HG03039 (cell line): Measurements from ENCODE around the gene CADPS2.

Source experiments
- ATAC-seq: cut with Tn5 transposase; IDR thresholded peaks from one replicate; pipeline ENCODE4 v1.9.1; 2021; ENCODE audit warnings: mild to moderate bottlenecking, moderate library complexity; ENCODE audit not compliant: unreplicated experiment

The CADPS2 gene

DNA sequence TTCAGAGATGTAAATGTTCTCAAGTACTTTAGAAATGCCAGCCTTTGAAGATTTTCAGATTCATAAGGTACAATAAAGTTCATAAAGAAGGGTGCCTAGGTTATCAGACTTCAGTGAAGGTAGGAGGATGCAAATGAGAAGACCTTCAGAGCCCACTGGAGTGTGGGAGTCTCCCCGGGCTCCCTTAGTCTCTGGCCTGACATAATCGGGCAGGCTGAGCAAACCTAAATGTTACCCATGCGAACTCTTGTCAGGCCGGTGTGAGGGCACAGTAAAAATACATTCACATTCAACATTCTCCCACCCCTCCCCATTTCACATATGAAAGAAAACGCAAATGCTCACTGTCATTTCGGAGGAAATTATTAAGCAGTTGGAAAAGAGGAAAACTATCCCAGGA is 479.1 kb downstream of the CADPS2 start:
- ATAC-seq: no peak

DNA sequence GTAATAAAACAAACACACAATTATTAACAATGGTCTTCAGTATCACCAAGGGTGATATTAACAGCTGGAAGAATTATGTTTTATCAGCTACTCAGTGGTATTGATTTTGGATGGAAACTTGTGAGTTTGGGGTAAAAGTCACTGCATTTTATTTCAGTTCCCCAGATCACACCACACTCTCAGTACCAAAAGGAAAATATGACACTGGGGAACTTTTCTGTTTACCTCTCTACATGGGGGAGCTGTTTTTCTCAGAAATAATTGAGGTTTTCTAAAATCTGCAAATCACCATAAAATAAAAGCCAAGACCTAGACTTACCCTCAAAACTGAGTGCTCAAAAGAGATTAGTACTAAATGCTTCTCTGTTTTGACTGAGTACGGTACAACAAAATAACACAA is 483.1 kb downstream of the CADPS2 start:
- no peak for ATAC-seq

DNA sequence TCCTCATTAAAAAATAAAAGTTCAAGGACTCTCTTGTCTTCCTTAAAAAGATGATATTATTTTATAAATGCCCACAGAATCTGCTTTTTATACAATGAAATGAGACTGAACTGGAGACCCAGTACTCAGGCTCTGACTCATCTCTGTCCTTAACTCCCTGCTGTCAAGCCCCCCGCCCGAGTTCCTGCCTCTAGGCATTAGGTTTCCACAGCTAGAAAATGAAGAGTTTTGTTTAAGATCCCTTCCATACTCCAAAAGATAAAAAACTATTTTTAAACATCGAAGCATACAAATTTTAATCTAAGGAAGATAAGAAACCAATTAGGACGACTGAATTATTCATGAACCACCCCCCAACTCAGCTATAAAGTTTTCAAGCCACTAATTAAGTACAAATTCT is 484.0 kb downstream of the CADPS2 start:
- ATAC-seq: no peak

DNA sequence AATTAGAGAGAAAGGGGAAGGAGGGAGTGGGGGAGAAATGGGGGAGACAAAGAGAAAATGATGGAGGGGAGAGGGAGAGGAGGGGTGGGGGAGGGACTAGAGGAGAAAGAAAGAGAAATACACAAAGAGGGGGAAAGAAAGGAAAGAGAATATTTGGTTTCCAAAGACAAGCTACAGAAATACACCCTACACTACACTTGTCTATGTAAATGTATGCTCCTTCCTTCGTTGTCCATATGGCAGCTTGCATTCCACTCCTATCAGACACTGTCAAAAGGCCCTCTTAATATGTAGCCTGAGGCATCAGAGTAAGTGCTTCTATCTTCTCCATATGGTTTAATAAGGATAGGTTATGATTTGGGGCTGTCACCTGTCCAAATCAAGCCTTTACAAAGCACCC is 488.9 kb downstream of the CADPS2 start:
- ATAC-seq: no peak

DNA sequence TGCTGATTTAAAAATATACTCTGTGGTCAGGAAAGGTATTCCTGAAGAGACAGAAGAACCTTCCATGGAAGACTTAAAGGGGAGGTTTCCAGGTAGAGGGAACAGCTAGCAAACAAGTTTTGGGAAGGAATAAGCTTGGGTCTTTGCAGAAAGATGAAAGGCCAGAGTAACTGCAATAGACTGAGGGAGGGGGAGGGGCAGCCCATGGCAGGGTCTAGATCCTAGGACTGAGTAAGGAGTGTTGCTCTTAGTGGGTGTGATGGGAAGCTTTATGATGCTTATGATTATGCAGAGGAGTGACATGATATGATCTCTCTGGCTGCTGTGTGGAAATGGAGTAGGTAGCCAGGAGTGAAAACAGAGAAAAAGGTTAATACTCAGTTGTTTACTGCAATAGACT is 491.7 kb downstream of the CADPS2 start:
- no peak for ATAC-seq

DNA sequence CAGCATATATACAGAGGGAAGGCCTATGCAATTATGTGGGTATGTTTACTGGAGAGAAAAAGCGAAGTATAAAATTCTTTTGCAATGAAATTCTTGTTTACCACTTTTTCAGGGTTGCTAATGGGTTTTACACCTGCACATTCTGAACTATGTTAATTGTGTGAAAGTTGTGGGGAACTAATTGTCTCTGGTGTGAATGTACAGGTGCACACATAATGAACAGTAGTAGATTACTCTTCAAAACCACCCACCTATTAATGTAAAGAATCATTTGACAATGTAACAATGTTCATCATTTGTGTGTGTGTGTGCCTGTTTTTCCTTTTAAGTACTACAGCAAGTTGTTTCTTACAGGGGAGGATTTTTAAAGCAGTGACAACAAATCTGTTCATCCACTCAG is 501.7 kb downstream of the CADPS2 start:
- no peak for ATAC-seq

DNA sequence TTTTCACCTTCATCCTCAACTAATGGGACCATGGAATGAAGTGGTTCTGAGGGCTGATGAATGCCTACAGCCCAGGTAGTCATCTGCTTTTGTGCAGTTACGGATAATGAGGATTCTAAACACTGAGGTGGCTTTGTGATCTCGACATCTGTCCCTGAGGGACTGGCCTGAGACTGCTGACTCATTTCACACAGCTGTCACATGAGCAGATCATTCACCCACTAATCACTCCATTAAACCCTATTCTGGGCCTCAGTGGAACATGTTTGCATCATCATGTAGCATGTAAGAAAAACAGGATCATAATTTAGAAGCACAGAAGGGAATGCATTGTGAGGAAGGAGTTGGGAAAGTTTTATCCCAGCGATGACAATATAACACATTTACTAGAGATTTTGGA is 502.3 kb downstream of the CADPS2 start:
- ATAC-seq: peak; percentile 83

DNA sequence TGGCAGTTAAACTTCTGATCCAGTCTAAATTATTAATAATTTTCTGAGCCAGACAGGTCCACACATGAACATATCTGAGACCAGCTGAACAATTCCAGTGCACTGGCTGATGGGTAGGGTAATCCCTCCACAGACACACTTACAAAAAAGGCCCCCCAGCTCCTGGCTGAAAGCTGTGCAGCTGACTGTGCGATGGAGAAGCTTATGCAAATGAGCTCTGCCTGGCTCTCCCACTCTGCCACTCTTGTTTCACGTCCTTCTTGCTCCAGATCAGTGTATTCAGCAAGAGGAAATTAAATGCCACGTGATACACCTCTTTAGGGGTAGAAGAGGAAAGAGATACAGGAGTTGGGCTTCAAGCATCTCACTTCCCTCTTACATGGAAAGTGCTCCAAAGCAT is 505.3 kb downstream of the CADPS2 start:
- no peak for ATAC-seq

DNA sequence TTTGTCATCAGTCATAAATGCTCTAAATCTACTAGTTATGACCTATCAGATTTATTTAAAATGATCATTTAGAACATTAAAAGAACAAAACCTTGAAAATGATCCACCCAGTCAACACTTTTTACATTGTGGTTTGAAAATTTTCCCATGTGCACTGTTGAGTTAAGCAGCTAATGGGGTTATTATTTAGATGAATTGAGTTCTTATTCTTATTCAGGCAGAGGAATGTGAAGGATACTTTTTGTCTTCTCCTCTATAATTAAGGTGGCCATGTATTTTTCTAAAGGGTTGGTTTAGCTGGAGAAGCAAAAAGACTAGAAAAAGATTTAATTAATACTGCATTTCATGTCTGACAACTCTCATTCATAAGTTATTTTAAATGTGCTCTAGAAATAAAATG is 506.8 kb downstream of the CADPS2 start:
- ATAC-seq: no peak

DNA sequence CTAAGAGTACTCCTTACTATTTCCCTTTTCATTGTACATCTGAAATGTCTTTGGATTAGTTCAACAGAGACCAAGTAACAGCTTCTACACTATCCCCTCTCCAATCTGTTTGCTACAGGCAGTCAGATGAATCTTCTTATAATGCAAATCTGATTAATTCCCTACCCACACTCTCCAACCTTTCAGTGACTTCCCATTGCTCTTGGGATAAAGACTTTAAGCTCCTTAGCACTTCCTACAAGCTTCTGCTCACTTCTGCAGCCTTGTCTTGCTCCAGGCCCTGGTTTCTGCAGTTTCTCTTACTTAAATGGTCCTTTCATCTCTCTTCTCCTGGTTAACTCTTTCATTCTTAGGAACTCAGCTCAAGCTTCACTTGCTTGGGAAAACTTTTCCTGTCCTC is 516.5 kb downstream of the CADPS2 start:
- no peak for ATAC-seq

DNA sequence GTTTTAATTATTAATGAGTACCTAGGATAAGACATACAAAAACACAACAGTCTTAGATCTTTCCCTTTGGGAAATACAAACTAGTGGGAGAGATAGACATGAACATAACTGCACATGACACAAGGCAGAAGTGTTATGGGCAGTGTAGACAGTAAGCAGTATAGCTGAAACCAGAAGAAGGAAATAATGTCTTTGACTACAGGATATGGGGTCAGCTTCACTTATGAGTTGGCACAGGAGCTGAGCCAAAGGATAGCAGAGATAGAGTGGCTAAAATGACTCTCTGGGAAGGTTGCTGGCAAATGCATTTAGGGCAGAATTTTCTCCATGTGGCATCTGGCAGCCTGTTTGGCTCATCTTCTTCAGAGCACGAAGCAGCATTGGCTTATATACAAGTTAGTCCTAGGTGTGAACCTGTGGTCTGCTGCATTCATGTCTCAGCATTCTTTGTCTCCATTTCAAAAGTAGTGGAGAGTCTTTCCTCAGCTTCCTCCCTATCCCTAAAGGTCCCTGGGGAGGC is 521.4 kb downstream of the CADPS2 start:
- ATAC-seq: no peak

DNA sequence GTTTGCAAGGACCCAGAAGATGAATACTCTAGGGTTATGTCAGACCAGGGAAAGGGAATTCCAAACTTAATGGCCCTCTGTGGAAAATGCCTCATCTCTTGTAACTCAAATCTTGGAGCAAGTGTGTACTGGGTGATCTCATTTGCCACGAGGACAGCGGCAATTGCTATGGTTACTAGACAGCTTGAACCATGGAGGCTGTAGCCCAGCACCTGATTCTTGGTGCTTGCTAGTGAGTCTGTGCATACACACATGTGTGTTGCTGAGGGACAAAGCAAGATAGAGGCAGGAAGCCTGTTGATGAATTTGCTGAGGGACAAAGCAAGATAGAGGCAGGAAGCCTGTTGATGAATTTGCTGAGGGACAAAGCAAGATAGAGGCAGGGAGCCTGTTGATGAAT is 523.1 kb downstream of the CADPS2 start:
- no peak for ATAC-seq

DNA sequence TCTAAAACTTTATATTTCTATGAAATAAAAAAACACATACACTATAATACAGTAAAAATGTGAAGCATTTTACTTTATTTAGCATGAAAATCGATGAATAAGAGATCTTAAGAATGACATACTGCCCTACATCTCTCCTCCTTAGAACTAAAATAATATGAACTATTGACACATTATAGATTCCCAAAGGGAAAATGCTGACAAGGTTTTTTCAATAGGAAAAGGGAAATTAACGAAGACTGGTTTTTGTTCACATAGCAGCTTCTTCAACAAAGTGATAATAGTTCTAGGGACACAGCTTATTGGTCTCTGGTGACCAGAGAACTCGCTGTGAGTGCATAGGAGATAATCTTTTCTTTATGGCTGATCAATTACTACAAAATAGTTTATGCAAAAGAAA is 523.8 kb downstream of the CADPS2 start:
- no peak for ATAC-seq

DNA sequence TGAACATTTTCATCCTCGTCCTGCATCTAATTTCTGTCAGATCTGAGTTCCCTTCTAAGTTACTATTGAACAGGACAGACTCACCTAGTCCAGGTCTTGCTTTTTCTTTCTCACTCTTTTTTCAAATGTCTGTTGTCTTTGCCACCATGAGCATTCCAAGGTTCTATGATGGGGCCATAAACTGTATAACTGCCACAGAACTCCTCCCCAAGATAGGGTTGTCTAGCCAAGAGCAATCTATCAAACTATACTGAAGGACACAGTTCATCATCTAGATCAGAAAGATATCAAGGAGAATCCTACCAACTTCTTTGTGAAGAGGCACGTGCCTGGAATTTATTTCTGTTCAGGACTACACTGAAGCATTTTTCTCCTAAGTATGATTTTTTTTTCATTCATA is 531.6 kb downstream of the CADPS2 start:
- ATAC-seq: no peak

DNA sequence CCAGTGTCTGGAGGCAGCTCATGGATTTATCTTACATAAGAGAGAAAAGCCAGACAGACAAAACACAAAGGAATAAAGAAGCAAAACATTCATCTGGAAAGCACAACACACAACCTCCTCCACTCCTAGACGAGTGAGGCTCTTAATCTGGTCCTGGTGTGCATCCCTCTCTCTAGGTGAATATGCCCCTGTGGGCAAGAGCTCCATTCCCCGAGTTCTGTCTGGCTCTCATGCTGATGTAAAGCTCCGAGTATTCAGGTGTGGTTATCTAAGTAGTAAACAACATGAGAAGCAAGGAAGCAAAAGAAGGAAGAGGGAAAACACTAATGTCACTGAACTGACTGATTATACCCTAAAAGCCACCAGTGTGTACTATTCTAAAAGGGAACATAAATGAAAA is 533.8 kb downstream of the CADPS2 start:
- ATAC-seq: no peak

DNA sequence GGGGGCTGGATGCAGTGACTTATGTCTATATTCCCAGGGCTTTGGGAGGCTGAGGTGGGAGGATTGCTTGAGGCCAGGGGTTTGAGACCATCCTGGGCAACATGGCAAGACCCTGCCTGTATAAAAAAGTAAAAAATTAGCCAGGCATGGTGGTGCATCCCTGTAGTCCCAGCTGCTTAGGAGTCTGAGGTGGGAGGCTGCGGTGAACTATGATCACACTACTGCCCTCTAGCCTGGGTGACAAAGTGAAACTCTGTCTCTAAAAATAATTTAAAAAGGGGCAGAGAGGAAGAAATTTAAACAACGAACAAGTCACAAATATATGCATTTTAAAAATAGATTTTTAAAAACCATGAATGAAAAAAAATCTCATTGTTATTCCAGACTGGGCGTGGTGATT is 535.6 kb downstream of the CADPS2 start:
- no peak for ATAC-seq

DNA sequence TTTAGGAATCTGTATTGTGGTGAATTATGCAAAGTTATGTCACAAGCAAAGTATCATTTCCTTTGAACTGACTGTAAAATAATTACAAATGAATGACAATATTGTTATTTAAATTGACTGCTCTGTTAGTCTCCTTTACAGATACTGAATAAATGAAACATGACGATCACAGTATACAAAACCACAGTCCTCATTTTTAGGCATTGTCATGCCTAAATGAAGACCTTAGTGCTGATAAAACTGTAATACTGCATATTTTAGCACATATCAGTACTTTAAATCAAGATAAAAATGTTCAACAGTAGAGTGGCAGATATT is 542.0 kb downstream of the CADPS2 start:
- ATAC-seq: no peak

DNA sequence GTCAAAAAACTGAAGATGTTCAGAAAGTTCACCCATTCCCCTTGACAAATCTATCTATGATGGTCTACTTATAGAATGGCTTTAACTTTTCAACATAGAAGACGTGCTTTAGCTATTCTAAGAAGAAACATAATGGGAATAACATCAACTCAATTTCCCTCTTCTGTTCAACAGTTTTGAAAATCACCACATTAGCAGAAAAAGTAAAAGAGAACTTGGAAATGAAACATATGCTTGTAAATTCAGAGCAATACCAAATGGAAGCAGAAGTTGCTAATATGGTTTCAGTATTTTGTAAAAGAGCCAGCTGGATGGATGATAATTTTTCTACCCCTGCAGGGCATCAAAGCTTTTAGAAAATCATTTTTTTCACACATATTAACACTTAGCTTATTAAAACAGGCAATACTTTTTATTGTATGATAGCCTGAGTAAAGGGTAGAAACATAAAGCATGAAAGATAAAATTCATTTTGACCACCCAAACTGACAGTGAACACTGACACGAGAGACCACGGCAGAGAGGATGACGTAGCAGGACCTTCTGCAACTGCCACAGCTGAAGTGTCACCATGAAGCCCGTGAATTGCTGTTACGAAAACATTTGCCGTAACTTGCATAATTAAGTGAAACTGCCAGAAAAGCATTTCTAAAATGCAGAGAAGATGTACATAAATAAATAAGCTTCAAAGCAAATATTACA is 542.5 kb downstream of the CADPS2 start:
- no peak for ATAC-seq

DNA sequence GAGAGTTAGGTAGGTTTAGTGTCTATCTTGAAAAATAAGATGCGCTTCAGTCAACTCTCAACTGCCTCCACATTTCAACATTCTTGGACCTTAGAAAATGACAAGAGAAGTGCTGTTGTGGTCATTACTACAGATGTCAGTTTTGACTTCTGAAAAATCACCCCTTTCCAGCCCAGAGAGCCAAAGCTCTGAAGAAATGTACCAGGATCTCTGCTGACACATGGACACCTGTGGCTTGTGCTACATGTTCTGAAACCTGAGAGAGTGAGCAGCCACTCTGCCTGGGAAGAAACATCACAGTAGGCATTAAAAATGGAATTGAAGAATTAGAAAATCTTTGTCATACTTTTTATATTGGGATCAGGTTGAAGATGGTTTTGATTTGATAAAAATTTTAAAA is 545.8 kb downstream of the CADPS2 start:
- no peak for ATAC-seq

DNA sequence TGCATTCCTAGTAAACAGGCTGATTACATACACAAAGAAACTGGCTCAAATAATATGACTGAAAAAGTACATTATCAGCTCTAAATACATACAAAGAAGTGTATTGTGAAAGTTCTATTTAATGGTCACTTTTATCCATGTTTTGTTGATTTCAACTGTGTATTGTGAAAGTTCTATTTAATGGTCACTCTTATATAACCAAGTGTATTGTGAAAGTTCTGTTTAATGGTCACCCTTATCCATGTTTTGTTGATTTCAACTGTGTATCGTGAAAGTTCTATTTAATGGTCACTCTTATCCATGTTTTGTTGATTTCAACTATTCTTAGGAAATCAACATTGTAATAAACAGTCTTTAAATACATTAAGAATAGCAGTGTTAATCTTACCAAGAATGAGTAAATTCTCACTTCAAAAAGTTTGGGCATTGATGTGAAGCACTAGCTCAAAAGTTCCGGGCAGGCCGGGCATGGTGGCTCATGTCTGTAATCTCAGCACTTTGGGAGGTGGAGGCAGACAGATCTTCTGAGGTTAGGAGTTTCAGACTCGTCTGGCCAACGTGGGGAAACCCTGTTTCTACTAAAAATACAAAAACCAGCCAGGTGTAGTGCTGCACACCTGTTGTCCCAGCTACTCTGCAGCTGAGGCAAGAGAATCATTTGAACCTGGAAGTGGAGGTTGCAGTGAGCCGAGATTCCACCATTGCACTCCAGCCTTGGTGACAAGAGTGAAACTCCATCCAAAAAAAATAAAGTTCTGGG is 546.9 kb downstream of the CADPS2 start:
- ATAC-seq: no peak

DNA sequence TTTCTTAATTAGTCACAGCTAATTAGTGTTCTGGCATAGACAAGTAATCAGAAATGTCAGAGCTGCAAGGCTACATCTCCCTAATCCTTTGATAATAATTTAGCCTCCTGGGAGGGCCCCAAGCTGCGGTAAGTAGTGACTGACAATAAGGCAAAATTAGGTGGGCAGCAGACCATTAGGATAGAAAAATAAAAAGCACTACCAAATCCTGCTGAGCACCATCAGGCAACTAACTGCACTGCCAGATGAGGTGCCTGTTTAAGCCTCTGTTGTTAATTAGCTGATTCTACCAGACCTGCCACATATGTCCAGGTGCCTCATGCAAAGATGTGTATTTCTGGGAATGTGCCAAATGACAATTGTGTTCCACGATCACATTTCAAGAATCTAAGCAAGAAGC is 549.2 kb downstream of the CADPS2 start:
- ATAC-seq: no peak

DNA sequence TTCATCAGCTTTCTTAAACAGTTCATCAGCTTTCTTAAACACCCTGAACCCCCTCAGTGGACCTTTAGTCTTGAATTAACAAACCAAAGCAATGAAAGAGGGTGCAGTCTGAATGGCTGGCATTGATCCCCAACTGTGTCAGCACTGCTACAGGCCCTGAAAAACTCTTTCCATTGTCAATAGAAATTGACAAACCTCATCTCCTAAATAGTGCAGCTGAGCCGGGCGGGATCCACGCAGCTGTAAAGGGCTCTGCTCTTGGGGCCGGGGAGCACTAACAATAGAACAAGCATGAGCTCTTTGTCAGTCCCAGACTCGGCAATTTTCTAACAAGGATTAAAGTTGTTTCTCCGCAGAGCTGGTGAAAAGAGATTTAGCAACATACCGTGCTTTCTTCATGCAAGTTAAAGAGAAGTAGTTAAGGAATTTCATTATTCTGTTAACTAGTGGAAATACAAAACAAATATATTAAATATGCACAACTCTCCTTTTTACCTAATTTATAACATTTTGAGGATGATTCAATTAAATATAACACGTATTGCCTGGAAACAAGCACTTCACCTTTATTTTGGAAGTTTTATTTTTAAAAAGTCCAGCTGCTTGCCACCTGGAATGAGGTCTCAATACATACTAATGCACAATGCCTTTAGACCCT is 557.0 kb downstream of the CADPS2 start:
- no peak for ATAC-seq
